ENCODE measurements around the gene ZBTB9.
A peak's percentile ranks its signal among the peaks of the same experiment; 100 is the strongest.

Gene ZBTB9

GRCh38 chr6:33454009-33454946, at the start of gene ZBTB9:
ZBTB9 (plus strand) TSS chr6:33454576; CDS start chr6:33455101, 525 bp downstream.
- no peak for TF ChIP-seq CTCF (IDR thresholded peaks at IDR 0.05; ENCODE audit: insufficient read depth, low read depth, low read length, missing control alignments)
- DNase-seq (ENCODE audit: low read depth): peak; percentile 97
- peak within 1 kb of the TSS; percentile 90 for H3K4me3 ChIP-seq (ENCODE audit: low read depth, low read length)

GRCh38 chr6:33404884-33405283, 49.5 kb upstream of the ZBTB9 start:
- DNase-seq (ENCODE audit: low read depth): no peak
- TF ChIP-seq CTCF (IDR thresholded peaks at IDR 0.05; ENCODE audit: insufficient read depth, low read depth, low read length, missing control alignments): no peak
- H3K4me3 ChIP-seq (ENCODE audit: low read depth, low read length): no peak overlapping the region

- DNase-seq (ENCODE audit: low read depth): no peak
- no peak overlapping the region for H3K4me3 ChIP-seq (ENCODE audit: low read depth, low read length)
- TF ChIP-seq CTCF (IDR thresholded peaks at IDR 0.05; ENCODE audit: insufficient read depth, low read depth, low read length, missing control alignments): no peak
These were observed 48.9 kb upstream of the ZBTB9 start for GRCh38 chr6:33405386-33405940.

GRCh38 chr6:33406126-33406525, 48.2 kb upstream of the ZBTB9 start:
- no peak overlapping the region for H3K4me3 ChIP-seq (ENCODE audit: low read depth, low read length)
- DNase-seq (ENCODE audit: low read depth): no peak
- TF ChIP-seq CTCF (IDR thresholded peaks at IDR 0.05; ENCODE audit: insufficient read depth, low read depth, low read length, missing control alignments): no peak

GRCh38 chr6:33407132-33407718, 47.2 kb upstream of the ZBTB9 start:
- no peak overlapping the region for H3K4me3 ChIP-seq (ENCODE audit: low read depth, low read length)
- TF ChIP-seq CTCF (IDR thresholded peaks at IDR 0.05; ENCODE audit: insufficient read depth, low read depth, low read length, missing control alignments): no peak
- DNase-seq (ENCODE audit: low read depth): no peak

- H3K4me3 ChIP-seq (ENCODE audit: low read depth, low read length): peak overlapping the region; percentile 75
- peak; percentile 99 for DNase-seq (ENCODE audit: low read depth)
- no peak for TF ChIP-seq CTCF (IDR thresholded peaks at IDR 0.05; ENCODE audit: insufficient read depth, low read depth, low read length, missing control alignments)
These were observed 44.2 kb upstream of the ZBTB9 start for GRCh38 chr6:33410050-33410710.

All from GM12865 (cell line).